ENCODE data around the gene MUC15. TPM values are rescaled to one million over a fixed set of nuclear protein-coding genes. Genes with fewer than 3 reads are reported as not detected.

Gene MUC15
- polyA plus RNA-seq, 1 of the 3 experiments (the other 2 are of a cell fraction): not detected

GRCh38 chr11:26553182-26553581 lies 18.9 kb downstream of the MUC15 start:
- Histone ChIP-seq H3K4me3 (ENCODE audit: low read depth in 2 of 2, low read length in 1 of 2) (no peak overlapping the region), H3K9me2 (no peaks in the 10 kb centered on the region), H3K36me3 (replicated peaks in 1 of 2; ENCODE audit: control insufficient read depth in 1 of 2, insufficient read depth in 2 of 2, low read length in 1 of 2) (no peaks in the 10 kb centered on the region), H3K4me2 (no peak overlapping the region), H3K9ac (no peak overlapping the region), H3F3A (replicated peaks; ENCODE audit: insufficient read depth) (no peaks in the 10 kb centered on the region), H3K79me2 (ENCODE audit: insufficient read depth) (no peaks in the 10 kb centered on the region; the same call in 1 of the 2 replicates), H3K27me3 (ENCODE audit: insufficient read depth) (no peaks in the 10 kb centered on the region), H3K27ac (ENCODE audit: low read depth in 2 of 2, low read length in 1 of 2) (no peak overlapping the region), H2AFZ (ENCODE audit: low read depth) (no peak overlapping the region), H3K9me3 (no peaks in the 10 kb centered on the region), H3K4me1 (ENCODE audit: control insufficient read depth in 1 of 2, insufficient read depth in 2 of 2, low read depth in 1 of 2, low read length in 1 of 2) (peaks cover 2 to 7% of the 10 kb centered on the region in 2 experiments; a peak in 1 of 4 replicates), H4K20me1 (ENCODE audit: insufficient read depth) (no peaks in the 10 kb centered on the region)
- no peak for DNase-seq
- TF ChIP-seq JUND (IDR thresholded peaks at IDR 0.05) (no peak), MXI1 (IDR thresholded peaks at IDR 0.05; ENCODE audit: low read depth, low read length) (no peak), TAF1 (IDR thresholded peaks at IDR 0.05; ENCODE audit: borderline replicate concordance, low read depth, low read length) (no peak), MEF2A (IDR thresholded peaks at IDR 0.05; ENCODE audit: borderline replicate concordance, low read depth) (no peak), TCF12 (IDR thresholded peaks at IDR 0.05) (no peak), FOXJ3 (CRISPR knock-in tag; IDR thresholded peaks at IDR 0.05) (no peak), EP300 (IDR thresholded peaks at IDR 0.05; ENCODE audit: borderline replicate concordance in 1 of 2, low read depth in 1 of 2, low read length in 1 of 2) (no peak), PBX3 (IDR thresholded peaks at IDR 0.05) (no peak), CHD2 (IDR thresholded peaks at IDR 0.05; ENCODE audit: low read length, partially characterized antibody) (no peak), TEAD4 (IDR thresholded peaks at IDR 0.05; ENCODE audit: borderline replicate concordance, insufficient read depth) (no peak), GATA2 (CRISPR knock-in tag; IDR thresholded peaks at IDR 0.05) (no peak), SIN3A (IDR thresholded peaks at IDR 0.05; ENCODE audit: borderline replicate concordance, low read depth, low read length) (no peak), RXRA (IDR thresholded peaks at IDR 0.05; ENCODE audit: borderline replicate concordance, low read depth) (no peak), RFX5 (IDR thresholded peaks at IDR 0.05; ENCODE audit: low read length) (no peak), YY1 (IDR thresholded peaks at IDR 0.05; ENCODE audit: low read depth) (no peak), IRF3 (IDR thresholded peaks at IDR 0.05; ENCODE audit: low read depth, low read length) (no peak), RCOR1 (IDR thresholded peaks at IDR 0.05; ENCODE audit: low read length) (no peak)
- CTCF ChIA-PET: interaction anchor here (3.2 kb wide), 1 partner anchor 255 kb away, joined by 28 read pairs; no protein-coding TSS in a partner anchor
- 56% methylated on average over 2 of the region's 2 CpGs for WGBS (ENCODE audit: low lambda C conversion rate)
- POLR2A ChIA-PET: no interaction called here

Data from SK-N-SH (cell line).